ENCODE results near the gene USF2.

DNA sequence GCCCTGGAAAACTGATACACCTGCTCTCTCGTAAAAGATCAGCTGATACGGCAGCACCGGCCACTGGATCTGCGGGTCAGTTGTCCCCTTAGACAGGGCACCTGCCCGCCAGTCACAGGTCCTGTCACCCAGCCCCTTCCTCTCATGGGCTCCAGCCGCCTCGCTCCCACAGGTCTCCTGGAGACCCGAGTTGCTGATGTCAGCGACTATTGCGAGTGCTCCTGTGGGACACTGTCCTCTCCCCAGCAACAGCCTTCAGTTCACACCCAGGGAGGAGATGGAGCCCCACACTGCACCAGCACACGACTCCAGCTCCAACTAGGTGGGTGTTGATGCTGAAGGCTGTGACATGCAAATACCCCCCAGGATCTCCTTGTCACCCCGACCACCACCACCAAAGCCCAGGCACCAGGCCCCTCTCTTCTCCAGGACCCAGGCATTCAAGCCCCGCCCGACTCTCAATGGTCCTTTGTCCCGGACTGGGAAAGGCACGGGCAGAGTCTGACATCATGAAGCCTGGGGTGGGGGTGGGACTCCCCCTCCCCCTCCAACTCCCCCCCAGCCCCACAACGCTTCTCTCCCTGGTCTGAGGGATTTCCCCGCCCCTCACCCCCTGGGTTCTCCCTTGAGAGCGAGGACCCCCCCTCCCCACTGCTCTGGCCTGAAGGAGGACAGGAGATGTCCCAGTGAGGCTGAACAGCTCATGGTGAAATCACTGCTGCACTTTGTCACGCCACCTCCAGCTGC is 21.8 kb downstream of the USF2 start:
- TF ChIP-seq, protein P1, sequence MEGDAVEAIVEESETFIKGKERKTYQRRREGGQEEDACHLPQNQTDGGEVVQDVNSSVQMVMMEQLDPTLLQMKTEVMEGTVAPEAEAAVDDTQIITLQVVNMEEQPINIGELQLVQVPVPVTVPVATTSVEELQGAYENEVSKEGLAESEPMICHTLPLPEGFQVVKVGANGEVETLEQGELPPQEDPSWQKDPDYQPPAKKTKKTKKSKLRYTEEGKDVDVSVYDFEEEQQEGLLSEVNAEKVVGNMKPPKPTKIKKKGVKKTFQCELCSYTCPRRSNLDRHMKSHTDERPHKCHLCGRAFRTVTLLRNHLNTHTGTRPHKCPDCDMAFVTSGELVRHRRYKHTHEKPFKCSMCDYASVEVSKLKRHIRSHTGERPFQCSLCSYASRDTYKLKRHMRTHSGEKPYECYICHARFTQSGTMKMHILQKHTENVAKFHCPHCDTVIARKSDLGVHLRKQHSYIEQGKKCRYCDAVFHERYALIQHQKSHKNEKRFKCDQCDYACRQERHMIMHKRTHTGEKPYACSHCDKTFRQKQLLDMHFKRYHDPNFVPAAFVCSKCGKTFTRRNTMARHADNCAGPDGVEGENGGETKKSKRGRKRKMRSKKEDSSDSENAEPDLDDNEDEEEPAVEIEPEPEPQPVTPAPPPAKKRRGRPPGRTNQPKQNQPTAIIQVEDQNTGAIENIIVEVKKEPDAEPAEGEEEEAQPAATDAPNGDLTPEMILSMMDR (IDR thresholded peaks at IDR 0.05) = no peak
- no peak for TF ChIP-seq EP300 (IDR thresholded peaks at IDR 0.05)
- TF ChIP-seq POLR2AphosphoS5 (IDR thresholded peaks at IDR 0.05) = no peak
- no peak for TF ChIP-seq POLR2A (IDR thresholded peaks at IDR 0.05)
